Stimulated activated CD8-positive, alpha-beta memory T cell treated with anti-CD3 and anti-CD28 coated beads, Interleukin-12 subunit alpha, Interleukin-12 subunit beta, amount 100 ng/mL, for 4 hours (primary cell): ENCODE results near the gene CCL13.
"Not testable (repeated sequence)": the region's sequence is repeated elsewhere in the genome, so short reads cannot be mapped to it uniquely, and the experiment has no call there.

ENCODE experiments used
- DNase-seq: peaks from one replicate; pipeline ENCODE4 v3.0.0-alpha.2; 2020; ENCODE audit warnings: low read depth

CCL13 gene

GRCh38 chr17:34356194-34356593 lies at the start of gene CCL13:
Gene CCL13 (plus strand): TSS chr17:34356480. CDS start chr17:34356527, 47 bp downstream.
- no peak for DNase-seq

DNA sequence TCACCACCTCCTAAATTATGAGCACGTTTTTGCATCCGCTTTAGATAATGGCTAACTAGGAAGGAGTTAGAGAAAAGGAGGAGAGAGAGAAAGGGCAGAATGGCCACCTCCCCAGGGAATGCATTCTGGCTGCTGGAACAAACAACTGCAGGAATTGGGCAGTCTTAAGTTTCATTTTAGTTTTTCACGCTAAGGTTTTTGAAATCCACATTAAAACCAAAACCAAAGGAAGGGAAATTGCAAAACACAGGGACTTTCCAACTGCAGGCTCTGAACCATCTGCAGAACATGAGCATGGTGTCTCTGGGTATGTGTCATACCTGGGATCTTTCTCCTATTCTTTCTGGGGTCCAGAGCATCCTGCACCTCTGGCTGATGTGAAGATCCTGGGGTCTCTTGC lies 49.2 kb upstream of the CCL13 start:
- no peak for DNase-seq

GRCh38 chr17:34308371-34308770 lies 47.9 kb upstream of the CCL13 start:
- DNase-seq = no peak

GRCh38 chr17:34311291-34311690 lies 45.0 kb upstream of the CCL13 start:
- no peak for DNase-seq

DNA sequence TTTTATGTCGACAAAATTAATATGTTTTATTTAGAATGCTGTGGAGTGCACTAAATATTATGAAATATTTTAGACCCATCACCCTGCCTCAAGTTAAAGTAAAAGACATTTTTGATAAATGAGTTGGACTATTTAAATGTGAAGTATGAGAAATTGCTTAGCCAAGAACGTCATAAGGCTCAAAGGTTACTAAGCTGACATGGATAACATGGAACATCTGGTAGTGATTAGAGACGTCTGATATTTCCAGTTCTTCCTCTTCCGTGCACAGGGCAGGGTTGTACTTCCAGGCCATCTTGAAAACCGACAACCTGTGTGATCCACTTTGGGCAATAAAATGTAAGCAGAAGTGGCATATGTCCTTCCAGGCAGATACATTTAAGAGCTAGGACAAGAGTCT lies 44.2 kb upstream of the CCL13 start:
- DNase-seq = no peak

- DNase-seq = no peak
Observed at GRCh38 chr17:34313164-34313563, 43.1 kb upstream of the CCL13 start.

GRCh38 chr17:34314279-34314678 lies 42.0 kb upstream of the CCL13 start:
- no peak for DNase-seq

DNA sequence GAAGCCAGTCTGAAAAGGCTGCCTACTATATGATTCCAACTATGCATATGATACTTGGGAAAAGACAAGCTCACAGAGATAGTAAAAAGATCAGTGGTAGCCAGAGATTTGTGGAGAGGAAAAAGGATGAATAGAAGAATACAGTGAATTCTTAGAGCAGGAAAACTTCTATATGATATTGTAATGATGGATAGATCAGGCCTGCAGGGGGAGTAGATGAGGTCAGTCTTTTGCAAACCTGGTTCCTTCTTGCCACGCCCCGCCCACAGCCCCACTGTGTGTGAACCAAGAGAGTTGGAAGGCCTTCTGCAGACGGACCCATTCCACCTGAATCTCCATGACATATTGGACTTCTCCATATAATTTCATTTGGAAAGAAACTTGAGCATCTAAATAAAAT lies 37.8 kb upstream of the CCL13 start:
- no peak for DNase-seq

- no peak for DNase-seq
Observed at GRCh38 chr17:34319039-34319483, 37.2 kb upstream of the CCL13 start, which contains the start of gene CCL8. Gene CCL8 (plus strand): TSS chr17:34319435. CDS start chr17:34319502, 67 bp downstream.

DNA sequence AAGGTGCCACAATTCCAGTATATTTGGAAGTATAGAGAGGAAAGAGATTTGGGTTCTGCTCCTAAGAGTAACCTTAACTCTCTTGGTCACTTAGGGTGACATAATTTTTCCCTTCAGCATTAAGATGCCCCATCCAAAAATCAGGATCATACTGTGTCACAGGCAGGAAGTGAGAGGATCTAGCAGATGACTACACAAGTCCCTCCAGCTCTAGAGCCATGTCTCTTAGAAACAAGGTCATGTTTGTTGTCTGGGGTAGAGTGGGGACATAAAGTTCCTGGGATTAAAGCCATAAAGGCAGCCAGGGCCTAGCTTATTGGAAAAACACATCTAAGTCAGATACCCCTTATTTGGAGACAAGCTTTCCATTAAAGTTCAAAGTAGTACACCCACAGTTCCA lies 34.3 kb upstream of the CCL13 start:
- no peak for DNase-seq

DNA sequence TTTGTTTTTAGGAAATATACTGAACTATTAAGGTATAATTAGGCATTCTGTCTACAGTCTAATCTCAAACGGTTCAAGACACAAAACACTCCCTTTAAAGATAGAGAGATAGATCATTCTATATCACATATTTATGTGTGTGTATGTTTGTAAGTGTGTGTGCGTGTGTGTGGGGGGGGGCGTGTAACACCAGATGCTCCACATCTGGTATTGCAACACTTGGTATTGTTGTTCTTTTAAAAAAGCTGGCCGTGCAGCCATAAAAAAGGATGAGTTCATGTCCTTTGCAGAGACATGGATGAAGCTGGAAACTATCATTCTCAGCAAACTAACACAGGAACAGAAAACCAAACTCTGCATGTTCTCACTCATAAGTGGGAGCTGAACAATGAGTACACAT lies 28.7 kb upstream of the CCL13 start:
- DNase-seq = not testable (repeated sequence)

DNA sequence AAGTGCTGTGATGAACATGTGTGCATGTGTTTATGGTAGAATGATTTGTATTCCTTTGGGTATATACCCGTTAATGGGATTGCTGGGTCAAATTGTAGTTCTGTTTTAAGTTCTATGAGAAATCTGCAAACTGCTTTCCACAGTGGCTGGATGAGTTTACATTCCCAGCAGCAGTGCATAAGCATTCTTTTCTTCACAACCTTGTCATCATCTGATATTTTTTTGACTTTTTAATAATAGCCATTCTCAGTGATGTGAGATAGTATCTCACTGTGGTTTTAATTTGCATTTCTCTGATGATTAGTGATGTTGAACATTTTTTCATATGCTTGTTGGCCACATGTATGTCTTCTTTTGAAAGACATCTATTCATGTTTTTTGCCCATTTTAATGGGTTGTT lies 18.6 kb upstream of the CCL13 start:
- no peak for DNase-seq

DNA sequence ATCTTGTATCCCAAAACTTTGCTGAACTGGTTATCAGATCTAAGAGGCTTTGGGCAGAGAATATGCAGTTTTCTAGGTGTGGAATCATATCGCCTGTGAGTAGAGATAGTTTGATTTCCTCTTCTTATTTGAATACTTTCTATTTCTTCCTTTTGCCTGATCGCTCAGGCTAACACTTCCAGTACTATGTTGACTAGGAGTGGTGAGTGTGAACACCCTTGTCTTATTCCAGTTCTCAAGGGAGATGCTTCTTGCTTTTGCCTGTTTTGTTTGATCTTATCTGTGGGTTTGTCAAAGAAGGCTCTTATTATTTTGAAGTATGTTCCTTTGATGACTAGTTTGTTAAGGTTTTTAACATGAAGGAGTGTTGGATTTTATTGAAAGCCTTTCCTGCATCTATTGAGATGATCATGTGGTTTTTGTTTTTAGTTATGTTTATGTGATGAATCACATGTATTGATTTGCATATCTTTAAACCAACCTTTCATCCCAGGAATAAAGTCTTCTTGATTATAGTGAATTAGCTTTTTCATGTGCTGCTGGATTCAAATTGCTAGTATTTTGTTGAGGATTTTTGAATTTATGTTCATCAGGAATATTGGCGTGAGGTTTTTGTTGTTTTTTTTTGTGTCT lies 17.0 kb upstream of the CCL13 start:
- no peak for DNase-seq

DNA sequence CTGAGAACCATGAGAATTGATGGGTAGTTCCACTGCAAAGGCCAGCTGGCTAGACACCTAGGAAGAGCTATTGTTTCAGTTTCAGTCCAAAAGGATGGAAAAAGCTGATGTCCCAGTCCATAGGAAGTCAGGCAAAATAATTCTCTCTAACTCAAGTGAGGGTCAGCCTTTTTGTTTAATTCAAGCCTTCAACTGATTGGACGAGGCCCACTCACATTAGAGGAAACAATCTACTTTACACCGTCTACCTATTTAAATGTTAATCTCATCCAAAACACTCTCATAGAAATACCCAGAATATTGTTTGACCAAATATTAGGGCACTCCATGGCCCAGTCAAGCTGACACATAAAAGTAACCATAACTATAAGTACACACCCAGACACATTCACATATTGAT lies 14.4 kb upstream of the CCL13 start:
- DNase-seq = no peak

GRCh38 chr17:34347063-34347462 lies 9.2 kb upstream of the CCL13 start:
- no peak for DNase-seq

GRCh38 chr17:34349751-34350150 lies 6.5 kb upstream of the CCL13 start:
- no peak for DNase-seq

DNA sequence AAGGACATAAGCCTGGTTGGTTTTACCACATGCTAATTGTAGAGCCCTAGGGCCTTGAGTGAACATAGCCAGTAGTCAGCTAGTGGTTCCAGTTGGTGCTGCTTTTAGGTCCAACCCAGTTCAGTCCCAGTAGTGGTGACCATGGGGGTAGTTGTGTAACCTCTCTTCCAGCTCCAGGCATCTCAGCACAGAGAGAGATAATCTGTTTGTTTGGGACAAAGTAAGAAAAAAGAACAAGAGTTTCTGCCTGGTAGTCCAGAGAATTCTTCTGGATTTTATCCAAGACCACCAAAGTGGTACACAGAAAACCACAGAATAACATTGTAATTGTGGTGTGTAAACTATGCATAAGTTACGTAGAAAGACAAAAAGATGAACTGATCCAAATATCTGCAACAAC lies 5.2 kb upstream of the CCL13 start:
- no peak for DNase-seq

DNA sequence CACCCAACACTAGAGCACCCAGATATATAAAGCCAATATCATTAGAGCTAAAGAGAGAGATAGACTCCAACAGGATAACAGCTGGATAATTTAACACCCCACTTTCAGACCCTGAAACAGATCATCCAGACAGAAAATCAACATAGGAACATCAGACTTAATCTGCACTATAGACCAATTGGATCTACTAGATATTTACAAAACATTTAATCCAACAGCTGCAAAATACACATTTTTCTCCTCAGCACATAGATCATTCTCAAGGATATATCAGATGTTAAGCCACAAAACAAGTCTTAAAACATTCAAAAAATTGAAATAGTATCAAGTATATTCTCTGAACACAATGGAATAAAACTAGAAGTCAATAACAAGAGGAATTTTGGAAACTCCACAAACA lies 4.1 kb upstream of the CCL13 start:
- DNase-seq = no peak

DNA sequence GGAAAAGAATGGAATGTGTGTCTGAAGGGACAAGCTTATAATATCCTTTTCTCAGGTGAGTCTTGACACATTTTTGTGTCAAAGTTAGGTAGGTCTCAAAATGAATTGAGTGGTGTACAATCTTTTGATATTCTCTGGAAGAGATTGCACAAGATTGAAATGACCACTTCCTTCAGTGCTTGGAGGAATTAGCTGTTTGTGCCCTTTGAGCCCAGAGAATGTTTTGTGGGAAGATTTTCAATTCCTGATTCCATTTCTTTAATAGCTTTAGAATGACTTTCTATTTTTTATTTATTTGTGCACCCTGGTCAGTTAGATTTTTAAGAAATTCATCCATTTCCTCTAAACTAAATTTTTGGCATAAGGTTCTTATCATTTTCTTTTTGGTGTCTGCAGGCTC lies 1.6 kb upstream of the CCL13 start:
- no peak for DNase-seq

DNA sequence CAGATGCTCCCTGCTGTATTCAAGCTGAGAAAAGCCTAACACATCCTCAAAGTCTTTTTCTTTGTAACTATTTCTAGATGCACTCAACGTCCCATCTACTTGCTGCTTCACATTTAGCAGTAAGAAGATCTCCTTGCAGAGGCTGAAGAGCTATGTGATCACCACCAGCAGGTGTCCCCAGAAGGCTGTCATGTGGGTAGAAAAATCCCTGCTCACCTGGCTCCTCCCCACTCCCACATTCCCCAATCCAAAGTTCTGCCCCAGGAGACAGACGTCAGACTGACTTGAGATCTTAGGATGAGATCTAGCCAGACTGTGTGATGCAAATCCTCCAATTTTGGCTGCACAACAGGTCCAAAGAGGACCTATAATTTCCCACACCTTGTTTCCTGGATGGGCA lies 1.1 kb downstream of the CCL13 start:
- no peak for DNase-seq

DNA sequence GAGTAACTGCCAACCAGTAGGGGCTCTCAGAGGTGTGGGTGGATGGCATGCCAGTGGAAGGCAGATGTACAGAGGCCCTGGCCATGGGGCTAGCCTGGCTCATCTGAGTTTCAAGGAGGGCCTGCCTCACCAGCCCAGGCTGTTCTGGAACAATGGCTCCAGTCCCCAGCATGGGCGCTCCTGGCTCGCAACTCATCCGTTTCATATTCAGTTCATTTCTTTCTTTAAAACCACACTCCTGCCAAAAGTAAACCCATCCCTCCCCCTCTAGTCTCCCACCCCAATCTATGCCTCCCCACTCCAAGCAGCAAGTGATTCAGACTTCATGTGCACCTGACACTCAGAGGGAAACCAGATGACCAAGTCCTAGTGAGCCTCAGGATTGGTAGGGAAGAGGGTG lies 2.4 kb downstream of the CCL13 start:
- no peak for DNase-seq

GRCh38 chr17:34360601-34361270 lies 4.5 kb downstream of the CCL13 start:
- no peak for DNase-seq

DNA sequence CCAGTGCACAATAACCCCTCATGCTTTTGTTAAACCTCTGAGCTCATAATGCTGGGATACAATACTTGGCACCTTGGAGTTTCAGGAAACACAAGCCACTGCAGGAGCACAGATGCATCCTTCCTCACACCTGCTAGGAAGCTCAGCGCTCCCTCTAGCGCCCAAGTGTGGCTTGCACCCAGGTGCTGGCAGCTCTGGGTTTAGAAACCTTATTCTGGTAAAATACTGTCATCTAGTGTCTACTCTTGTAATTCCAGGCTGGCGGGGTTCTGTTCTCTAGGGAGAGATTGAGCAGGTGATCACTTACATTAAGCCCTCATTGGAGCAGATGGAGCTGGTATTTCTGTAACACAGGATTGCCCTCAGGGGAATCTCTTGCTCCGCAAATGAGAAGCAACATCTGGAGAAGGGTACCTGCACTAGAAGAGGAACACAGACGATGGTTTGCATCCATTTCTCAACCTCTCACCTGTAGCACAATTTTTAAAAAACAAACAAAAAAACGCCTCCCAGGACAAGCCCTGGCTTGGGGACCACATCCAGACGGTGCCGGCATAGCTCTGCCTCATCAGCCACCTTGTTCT lies 5.3 kb downstream of the CCL13 start:
- peak; percentile 13 for DNase-seq
